GM12874 (cell line): Measurements from ENCODE around the gene CPHXL.

Experiments used
- TF ChIP-seq, protein P1 (sequence below): IDR thresholded peaks from 2 replicates; pipeline ENCODE4 v1.5.1; 2011; ENCODE audit warnings: low read depth, mild to moderate bottlenecking, control low read depth, low read length, moderate library complexity; ENCODE audit not compliant: insufficient read depth

The CPHXL gene

DNA sequence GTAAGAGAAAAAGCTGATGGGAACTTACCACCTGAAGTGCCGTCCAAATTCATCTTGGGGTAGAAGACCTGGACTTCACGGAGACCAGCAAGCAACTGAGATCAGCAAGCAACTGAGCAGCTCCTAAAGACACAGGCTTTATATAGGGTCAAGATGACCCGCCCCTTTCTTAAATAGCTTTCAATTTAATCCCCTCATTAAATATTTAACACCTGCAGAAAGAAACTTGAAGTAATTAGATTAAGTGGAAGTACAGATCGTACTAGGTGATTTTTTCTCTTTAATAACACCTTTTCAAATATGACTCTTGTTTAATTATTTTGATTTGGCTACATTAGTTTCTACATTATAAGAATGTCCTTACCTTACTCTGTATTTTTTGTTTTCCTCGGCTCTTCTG lies at the start of gene CPHXL:
TSS of gene CPHXL (minus strand) at position 101 of the 400 bp plus-strand sequence. CDS start at position 53, 48 bp downstream.
- TF ChIP-seq, protein P1, sequence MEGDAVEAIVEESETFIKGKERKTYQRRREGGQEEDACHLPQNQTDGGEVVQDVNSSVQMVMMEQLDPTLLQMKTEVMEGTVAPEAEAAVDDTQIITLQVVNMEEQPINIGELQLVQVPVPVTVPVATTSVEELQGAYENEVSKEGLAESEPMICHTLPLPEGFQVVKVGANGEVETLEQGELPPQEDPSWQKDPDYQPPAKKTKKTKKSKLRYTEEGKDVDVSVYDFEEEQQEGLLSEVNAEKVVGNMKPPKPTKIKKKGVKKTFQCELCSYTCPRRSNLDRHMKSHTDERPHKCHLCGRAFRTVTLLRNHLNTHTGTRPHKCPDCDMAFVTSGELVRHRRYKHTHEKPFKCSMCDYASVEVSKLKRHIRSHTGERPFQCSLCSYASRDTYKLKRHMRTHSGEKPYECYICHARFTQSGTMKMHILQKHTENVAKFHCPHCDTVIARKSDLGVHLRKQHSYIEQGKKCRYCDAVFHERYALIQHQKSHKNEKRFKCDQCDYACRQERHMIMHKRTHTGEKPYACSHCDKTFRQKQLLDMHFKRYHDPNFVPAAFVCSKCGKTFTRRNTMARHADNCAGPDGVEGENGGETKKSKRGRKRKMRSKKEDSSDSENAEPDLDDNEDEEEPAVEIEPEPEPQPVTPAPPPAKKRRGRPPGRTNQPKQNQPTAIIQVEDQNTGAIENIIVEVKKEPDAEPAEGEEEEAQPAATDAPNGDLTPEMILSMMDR: no peak

DNA sequence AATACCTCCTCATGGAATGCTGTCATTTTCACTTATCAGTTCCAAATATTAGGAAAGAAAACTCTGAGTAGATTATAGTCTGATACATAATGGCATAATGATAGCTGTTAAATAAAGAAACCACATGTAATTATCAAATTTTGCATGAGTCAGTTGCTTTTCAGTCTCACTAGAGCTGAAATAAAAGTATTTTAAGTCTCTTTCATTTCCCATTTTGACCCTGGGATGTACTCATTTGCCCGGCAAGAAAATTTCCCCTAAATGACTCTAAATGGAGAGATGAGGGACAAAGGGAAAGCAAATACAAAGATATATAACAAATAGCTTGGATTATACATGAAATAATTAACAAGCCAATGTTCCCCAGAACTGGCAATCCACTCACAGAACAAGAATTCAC lies 47.9 kb upstream of the CPHXL start:
- TF ChIP-seq, protein P1: no peak

DNA sequence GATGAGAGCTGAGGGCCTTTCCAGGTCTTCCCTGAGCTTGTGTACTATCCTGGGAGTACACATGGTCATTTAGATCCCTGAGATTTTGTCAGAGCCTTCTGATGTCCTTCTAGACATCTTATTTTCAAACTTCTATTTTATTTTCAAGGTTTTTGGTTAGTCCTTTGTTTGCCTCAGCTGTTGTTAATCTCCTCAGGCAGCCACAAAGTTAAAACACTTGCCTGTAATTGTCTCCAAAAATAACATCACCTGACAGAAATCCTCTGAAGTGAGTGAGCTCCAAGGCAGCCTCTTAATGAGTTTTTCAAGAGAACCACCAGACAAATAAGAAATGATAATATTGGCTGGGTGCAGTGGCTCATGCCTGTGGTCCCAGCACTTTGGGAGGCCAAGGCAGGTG lies 43.8 kb upstream of the CPHXL start:
- TF ChIP-seq, protein P1: no peak

DNA sequence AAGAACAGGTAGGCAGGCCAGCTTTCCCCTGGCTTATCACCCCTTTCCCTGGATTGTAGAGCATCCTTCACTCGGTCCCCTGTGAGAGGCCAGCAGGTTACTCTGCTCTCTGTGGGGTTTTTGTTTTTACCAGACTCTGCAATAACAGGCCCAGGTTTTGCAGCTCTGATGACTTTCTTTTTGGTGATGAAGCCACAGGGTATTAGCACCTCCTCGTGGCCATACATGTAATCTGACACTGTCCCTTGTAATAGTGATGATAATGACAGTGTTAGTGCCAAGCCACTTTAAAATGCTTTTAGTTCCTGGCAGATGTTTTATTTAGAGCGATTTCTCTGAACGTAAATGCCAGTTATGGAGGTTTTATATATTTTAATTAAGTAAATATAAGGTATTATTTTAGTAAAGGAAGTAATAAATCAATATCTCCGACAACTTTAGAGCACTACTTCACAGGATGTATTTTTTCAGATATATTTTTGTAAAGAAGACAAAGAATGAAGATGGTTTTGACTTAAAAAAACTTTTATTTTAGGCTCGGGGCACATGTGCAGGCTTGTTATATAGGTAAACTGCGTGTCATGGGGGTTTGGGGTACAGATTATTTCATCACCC lies 38.0 kb upstream of the CPHXL start:
- TF ChIP-seq, protein P1: peak; percentile 77

DNA sequence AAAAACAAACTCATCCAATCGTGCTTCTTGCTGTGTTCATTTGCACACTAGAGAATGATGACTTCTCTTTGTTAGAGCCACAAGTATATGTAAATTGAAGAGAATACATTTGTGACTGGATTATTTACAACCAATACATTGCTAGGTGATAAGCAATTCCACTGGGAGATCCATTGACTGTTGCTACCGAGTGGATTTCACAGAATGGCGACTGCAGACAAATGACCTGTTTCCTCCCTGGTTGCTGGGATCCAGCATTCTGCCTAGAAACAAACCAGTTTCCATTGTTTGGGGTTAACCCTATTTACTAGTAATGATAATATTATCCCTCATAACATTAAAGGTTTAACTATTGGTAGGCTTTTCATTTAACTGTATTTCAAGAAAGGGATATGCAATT lies 36.9 kb upstream of the CPHXL start:
- TF ChIP-seq, protein P1: no peak

DNA sequence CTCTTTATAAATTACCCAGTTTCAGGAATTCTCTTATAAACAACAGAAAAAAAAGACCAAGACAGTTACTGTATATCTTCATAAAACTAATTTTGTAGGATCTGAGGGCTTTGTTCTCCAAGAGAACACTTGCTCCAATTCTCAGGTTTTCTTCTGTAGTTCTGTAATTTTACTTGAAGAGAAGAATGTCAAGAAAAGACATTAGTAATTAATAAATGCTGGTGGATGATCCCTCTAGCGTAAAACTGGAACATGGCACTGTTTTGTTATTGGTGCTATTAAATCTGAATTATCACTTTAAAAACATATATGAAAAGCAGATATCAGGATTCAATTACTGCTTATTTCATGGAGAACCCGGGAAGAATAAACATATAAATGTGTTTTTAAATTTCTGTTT lies 36.5 kb upstream of the CPHXL start:
- TF ChIP-seq, protein P1: no peak

DNA sequence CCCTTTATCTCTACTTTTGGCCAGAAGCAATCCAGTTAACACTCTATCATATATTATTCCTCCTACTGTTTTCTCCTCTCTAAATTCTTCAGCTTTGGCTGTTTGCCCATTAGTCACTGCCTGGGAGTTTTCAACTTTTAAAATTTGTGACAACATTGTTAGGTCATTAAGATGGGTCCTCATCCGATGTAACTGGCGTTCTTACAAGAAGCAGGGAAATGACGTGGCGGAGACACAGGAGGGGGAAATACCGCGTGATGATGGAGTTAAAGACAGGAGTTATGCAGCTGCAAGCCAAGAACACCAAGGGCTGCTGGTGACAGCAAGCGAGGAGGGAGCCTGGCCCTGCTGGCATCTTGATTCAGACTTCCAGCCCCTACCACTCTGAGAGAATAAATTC lies 34.8 kb upstream of the CPHXL start:
- TF ChIP-seq, protein P1: no peak
